ENCODE data around the gene CCDC148.

Gene CCDC148

DNA sequence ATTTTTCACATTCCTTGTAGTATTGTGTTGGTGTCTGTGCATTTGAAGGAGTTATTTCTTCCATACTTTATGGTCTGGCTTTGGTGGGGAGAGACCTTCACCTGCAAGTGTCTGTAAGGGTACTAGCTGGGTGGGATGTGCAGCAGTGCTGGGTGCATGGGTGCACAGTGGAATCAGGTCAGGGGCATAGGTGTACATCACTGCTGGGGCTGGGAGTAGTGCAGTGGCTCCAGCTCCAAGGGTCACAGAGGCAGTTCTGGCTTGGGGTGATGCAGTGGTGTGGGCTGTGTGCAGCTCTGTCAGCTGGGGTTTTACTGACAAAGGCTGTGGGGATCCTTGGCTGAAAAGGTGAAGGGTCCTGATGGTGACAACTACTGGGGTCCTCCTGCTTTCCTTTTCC lies 44.8 kb downstream of the CCDC148 start:
- Histone ChIP-seq H3K9me3 (no peaks in the 10 kb centered on the region), H3K36me3 (no peaks in the 10 kb centered on the region), H3K4me3 (ENCODE audit: low read depth in 1 of 2, low read length in 1 of 2) (no peak overlapping the region), H3K27me3 (no peaks in the 10 kb centered on the region), H3K4me1 (ENCODE audit: control insufficient read depth in 1 of 2, insufficient read depth in 1 of 2, low read depth in 1 of 2, low read length in 1 of 2) (peaks cover 0 to 5% of the 10 kb centered on the region in 2 experiments), H3K27ac (no peak overlapping the region)
- TF ChIP-seq, protein P1, sequence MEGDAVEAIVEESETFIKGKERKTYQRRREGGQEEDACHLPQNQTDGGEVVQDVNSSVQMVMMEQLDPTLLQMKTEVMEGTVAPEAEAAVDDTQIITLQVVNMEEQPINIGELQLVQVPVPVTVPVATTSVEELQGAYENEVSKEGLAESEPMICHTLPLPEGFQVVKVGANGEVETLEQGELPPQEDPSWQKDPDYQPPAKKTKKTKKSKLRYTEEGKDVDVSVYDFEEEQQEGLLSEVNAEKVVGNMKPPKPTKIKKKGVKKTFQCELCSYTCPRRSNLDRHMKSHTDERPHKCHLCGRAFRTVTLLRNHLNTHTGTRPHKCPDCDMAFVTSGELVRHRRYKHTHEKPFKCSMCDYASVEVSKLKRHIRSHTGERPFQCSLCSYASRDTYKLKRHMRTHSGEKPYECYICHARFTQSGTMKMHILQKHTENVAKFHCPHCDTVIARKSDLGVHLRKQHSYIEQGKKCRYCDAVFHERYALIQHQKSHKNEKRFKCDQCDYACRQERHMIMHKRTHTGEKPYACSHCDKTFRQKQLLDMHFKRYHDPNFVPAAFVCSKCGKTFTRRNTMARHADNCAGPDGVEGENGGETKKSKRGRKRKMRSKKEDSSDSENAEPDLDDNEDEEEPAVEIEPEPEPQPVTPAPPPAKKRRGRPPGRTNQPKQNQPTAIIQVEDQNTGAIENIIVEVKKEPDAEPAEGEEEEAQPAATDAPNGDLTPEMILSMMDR (IDR thresholded peaks at IDR 0.05), result no peak

DNA sequence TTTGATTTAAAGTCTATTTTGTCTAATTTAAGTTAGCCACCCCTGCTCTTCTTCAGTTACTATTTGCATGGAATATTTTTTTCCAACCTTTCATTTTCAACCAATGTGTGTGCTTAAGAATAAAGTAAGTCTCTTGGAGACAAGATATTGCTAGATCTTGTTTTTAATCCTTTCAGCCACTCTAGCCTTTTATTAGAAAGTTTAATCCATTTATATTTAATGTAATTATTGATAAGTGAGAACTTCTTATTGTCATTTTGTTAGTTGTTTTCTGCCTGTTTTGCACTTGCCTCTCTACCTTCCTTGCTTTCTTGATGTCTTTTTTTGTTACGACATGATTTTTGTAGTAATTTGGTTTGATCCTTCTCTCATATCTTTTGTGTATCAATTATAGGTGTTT lies 46.4 kb downstream of the CCDC148 start:
- H3K4me3 ChIP-seq (ENCODE audit: low read depth in 1 of 2, low read length in 1 of 2), result no peak overlapping the region
- H3K4me1 ChIP-seq (ENCODE audit: control insufficient read depth in 1 of 2, insufficient read depth in 1 of 2, low read depth in 1 of 2, low read length in 1 of 2), result peaks cover 0 to 5% of the 10 kb centered on the region in 2 experiments
- no peaks in the 10 kb centered on the region for H3K36me3 ChIP-seq
- no peaks in the 10 kb centered on the region for H3K9me3 ChIP-seq
- TF ChIP-seq, protein P1 (IDR thresholded peaks at IDR 0.05), result no peak
- no peaks in the 10 kb centered on the region for H3K27me3 ChIP-seq
- no peak overlapping the region for H3K27ac ChIP-seq

DNA sequence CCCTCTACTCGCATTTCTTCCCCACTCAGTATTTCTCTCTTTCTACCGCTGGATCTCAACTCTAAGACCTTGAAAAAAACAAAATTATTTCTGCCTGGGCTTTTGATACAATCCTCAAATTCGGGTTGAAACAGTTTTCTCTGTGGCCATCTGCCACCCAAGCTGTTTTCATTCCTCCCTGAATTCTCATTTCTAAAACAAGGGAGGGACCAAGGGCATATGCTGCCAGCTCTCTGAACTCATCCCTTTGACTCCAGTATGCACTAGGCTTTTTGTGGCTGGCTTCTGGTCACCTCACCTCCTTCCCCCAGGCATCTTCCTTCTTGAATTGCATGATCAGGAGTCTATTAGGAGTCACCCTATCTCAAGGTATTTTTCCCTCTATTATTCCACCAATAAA lies 49.5 kb downstream of the CCDC148 start:
- TF ChIP-seq, protein P1 (IDR thresholded peaks at IDR 0.05), result no peak
- H3K27me3 ChIP-seq, result no peaks in the 10 kb centered on the region
- peaks cover 0 to 5% of the 10 kb centered on the region in 2 experiments for H3K4me1 ChIP-seq (ENCODE audit: control insufficient read depth in 1 of 2, insufficient read depth in 1 of 2, low read depth in 1 of 2, low read length in 1 of 2)
- H3K27ac ChIP-seq, result no peak overlapping the region
- H3K4me3 ChIP-seq (ENCODE audit: low read depth in 1 of 2, low read length in 1 of 2), result no peak overlapping the region
- no peaks in the 10 kb centered on the region for H3K9me3 ChIP-seq
- H3K36me3 ChIP-seq, result no peaks in the 10 kb centered on the region

DNA sequence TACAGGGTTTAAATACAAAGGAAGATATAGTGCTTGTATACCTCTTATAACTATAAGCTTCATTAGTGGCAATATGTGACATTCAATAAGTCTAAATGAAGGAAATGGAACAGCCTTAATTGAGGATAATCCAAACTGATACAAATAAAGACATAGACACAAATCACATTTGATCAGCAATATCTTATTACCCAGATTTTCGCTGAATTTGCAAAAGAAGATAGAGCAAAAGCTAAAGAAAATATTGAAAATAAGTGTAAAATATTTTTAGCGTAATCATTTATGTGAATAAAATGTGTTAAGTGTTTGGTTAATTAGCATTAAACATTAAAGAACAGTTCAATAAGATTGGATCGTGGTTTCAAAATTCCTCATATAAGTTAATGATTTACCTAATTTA lies 51.2 kb downstream of the CCDC148 start:
- H3K4me3 ChIP-seq (ENCODE audit: low read depth in 1 of 2, low read length in 1 of 2), result no peak overlapping the region
- H3K36me3 ChIP-seq, result no peaks in the 10 kb centered on the region
- H3K27ac ChIP-seq, result no peak overlapping the region
- TF ChIP-seq, protein P1 (IDR thresholded peaks at IDR 0.05), result no peak
- H3K27me3 ChIP-seq, result no peaks in the 10 kb centered on the region
- H3K9me3 ChIP-seq, result no peaks in the 10 kb centered on the region
- peaks cover 0 to 5% of the 10 kb centered on the region in 2 experiments for H3K4me1 ChIP-seq (ENCODE audit: control insufficient read depth in 1 of 2, insufficient read depth in 1 of 2, low read depth in 1 of 2, low read length in 1 of 2)

DNA sequence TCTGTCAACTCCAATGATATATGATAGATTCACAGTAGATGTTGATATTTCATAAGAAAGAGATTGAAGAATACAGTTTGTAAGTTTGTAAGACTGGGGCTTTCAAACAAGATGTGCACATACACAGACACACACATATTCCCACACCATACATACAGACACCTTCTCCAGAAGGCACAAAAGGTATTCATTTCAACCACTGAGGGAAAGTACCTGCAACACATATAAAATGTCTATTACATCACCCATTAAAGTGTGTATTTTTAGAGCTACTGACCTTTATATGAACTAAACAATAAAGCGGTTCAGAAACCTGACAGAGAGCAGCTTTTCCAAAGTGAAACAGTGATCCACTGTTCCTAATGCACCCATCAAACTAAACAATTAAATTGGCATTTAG lies 53.3 kb downstream of the CCDC148 start:
- TF ChIP-seq, protein P1 (IDR thresholded peaks at IDR 0.05), result no peak
- Histone ChIP-seq H3K36me3 (no peaks in the 10 kb centered on the region), H3K27ac (no peak overlapping the region), H3K9me3 (no peaks in the 10 kb centered on the region), H3K4me3 (ENCODE audit: low read depth in 1 of 2, low read length in 1 of 2) (no peak overlapping the region), H3K27me3 (no peaks in the 10 kb centered on the region), H3K4me1 (ENCODE audit: control insufficient read depth in 1 of 2, insufficient read depth in 1 of 2, low read depth in 1 of 2, low read length in 1 of 2) (peaks cover 0 to 2% of the 10 kb centered on the region in 2 experiments)

DNA sequence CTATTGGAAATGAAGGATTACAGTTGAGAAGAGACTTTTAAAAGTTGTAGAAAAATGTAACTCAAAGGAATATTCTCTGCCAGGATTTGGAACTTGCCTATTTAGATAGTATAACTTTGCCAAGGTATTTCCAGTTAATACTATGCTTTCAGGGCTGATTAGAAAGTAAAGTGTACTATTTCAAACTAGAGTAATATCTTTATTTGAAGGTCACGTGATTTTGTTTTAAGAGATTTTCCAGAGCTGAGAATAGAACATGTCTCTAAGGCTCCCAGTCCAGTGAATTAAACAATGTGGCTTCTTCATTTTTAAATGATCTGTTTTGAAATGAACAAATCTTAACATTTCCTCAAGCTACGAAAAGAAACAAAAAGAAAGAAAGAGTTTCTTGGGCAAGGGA lies 53.9 kb downstream of the CCDC148 start:
- TF ChIP-seq, protein P1 (IDR thresholded peaks at IDR 0.05), result no peak
- Histone ChIP-seq H3K4me3 (ENCODE audit: low read depth in 1 of 2, low read length in 1 of 2) (no peak overlapping the region), H3K27ac (no peak overlapping the region), H3K27me3 (no peaks in the 10 kb centered on the region), H3K36me3 (no peaks in the 10 kb centered on the region), H3K4me1 (ENCODE audit: control insufficient read depth in 1 of 2, insufficient read depth in 1 of 2, low read depth in 1 of 2, low read length in 1 of 2) (no peaks in the 10 kb centered on the region), H3K9me3 (no peaks in the 10 kb centered on the region)
